ENCODE results near the gene L3MBTL1.

Gene L3MBTL1

GRCh38 chr20:43535370-43536004, 28.0 kb downstream of the L3MBTL1 start:
- DNase-seq (ENCODE audit: low spot score) = no peak

GRCh38 chr20:43536041-43536816, 28.7 kb downstream of the L3MBTL1 start:
- no peak for DNase-seq (ENCODE audit: low spot score)

GRCh38 chr20:43536817-43537440, 29.4 kb downstream of the L3MBTL1 start:
- no peak for DNase-seq (ENCODE audit: low spot score)

- DNase-seq (ENCODE audit: low spot score) = peak; percentile 63
Measured at GRCh38 chr20:43537921-43538877, 30.7 kb downstream of the L3MBTL1 start.

GRCh38 chr20:43538878-43539700, 31.6 kb downstream of the L3MBTL1 start:
- DNase-seq (ENCODE audit: low spot score) = no peak

GRCh38 chr20:43539975-43540672, 32.6 kb downstream of the L3MBTL1 start:
- DNase-seq (ENCODE audit: low spot score) = no peak

- DNase-seq (ENCODE audit: low spot score) = no peak
Measured at GRCh38 chr20:43540673-43541060, 33.2 kb downstream of the L3MBTL1 start.

- DNase-seq (ENCODE audit: low spot score) = no peak
Measured at GRCh38 chr20:43541214-43541613, 33.7 kb downstream of the L3MBTL1 start.

- DNase-seq (ENCODE audit: low spot score) = no peak
Measured at GRCh38 chr20:43542161-43542560, 34.7 kb downstream of the L3MBTL1 start.

GRCh38 chr20:43542674-43543073, 35.2 kb downstream of the L3MBTL1 start:
- DNase-seq (ENCODE audit: low spot score) = no peak

GRCh38 chr20:43543138-43543537, 35.6 kb downstream of the L3MBTL1 start:
- no peak for DNase-seq (ENCODE audit: low spot score)

GRCh38 chr20:43544501-43544900, 37.0 kb downstream of the L3MBTL1 start:
- DNase-seq (ENCODE audit: low spot score) = no peak

GRCh38 chr20:43545837-43546578, 38.5 kb downstream of the L3MBTL1 start:
- DNase-seq (ENCODE audit: low spot score) = no peak

GRCh38 chr20:43548273-43548880, 40.9 kb downstream of the L3MBTL1 start:
- DNase-seq (ENCODE audit: low spot score) = no peak

GRCh38 chr20:43549416-43550065, 42.0 kb downstream of the L3MBTL1 start:
- DNase-seq (ENCODE audit: low spot score) = no peak

- no peak for DNase-seq (ENCODE audit: low spot score)
Measured at GRCh38 chr20:43550456-43550855, 43.0 kb downstream of the L3MBTL1 start.

- DNase-seq (ENCODE audit: low spot score) = no peak
Measured at GRCh38 chr20:43554369-43554768, 46.9 kb downstream of the L3MBTL1 start.

- DNase-seq (ENCODE audit: low spot score) = no peak
Measured at GRCh38 chr20:43558412-43559146, 51.1 kb downstream of the L3MBTL1 start, which contains the start of gene SGK2. TSS of gene SGK2 (plus strand) at chr20:43559027. CDS start at chr20:43566496, 7,469 bp downstream.

All from ecto neural progenitor cell (in vitro differentiated cells).